Endothelial cell of umbilical vein (primary cell): ENCODE data around the gene TAF10. TPM values are rescaled to one million over a fixed set of nuclear protein-coding genes. Genes with fewer than 3 reads are reported as not detected.

ENCODE experiments used
- BruUV-seq: library from RNA; stranded (reverse); fragments of 400-500 nt; replicated peaks from 2 replicates; lab custom pipeline; 2021; lab: Mats Ljungman, UMichigan
- CTCF ChIA-PET: fragments of 300-600, 350-600 bp; sonication (Branson Sonifier 250); formaldehyde crosslinking; loops from one replicate; lab custom pipeline; 2021; ENCODE audit warnings: antibody characterized with exemption, inconsistent platforms; lab: Charles Lee
- POLR2A ChIA-PET: fragments of 300-600, 350-600 bp; sonication (Branson Sonifier 250); formaldehyde crosslinking; loops from one replicate; lab custom pipeline; 2021; ENCODE audit warnings: antibody characterized with exemption, inconsistent platforms; lab: Charles Lee
- DNase-seq: peaks from one replicate; pipeline ENCODE4 v3.0.0-alpha.2; 2011; ENCODE audit warnings: low read depth, low spot score
- FAIRE-seq: peaks from 2 replicates; lab custom pipeline; 2011; peaks lifted over from hg19 to GRCh38; lab: Jason Lieb, UNC
- H2AFZ ChIP-seq: 2 replicates; pipeline ENCODE4 v1.6.0; 2012; ENCODE audit warnings: low read depth, low read length, control low read depth, inconsistent platforms
- H3K27ac ChIP-seq: 2 replicates; pipeline ENCODE4 v1.5.1; 2011; ENCODE audit warnings: low read depth, mild to moderate bottlenecking, control low read depth, low read length, moderate library complexity; ENCODE audit not compliant: insufficient read depth
- H3K27me3 ChIP-seq, 2 experiments: 2 replicates each; pipeline versions ENCODE4 v1.6.0 to v1.6.1; 2011; ENCODE audit warnings: low read length in 2 of 2, mixed read lengths in 1 of 2; ENCODE audit not compliant: control insufficient read depth in 2 of 2, insufficient read depth in 2 of 2
- H3K36me3 ChIP-seq, 2 experiments: 2 replicates in 1 of 2; 3 replicates in 1 of 2; pipeline ENCODE4 v1.5.1; 2011; ENCODE audit warnings: low read length in 2 of 2, mild to moderate bottlenecking in 1 of 2, moderate library complexity in 1 of 2; ENCODE audit not compliant: control insufficient read depth in 2 of 2, insufficient read depth in 2 of 2; ENCODE audit errors: extremely low read depth in 1 of 2
- H3K4me1 ChIP-seq: 3 replicates; pipeline ENCODE4 v1.5.1; 2011; ENCODE audit warnings: mild to moderate bottlenecking, low read length; ENCODE audit not compliant: control insufficient read depth, insufficient read depth; ENCODE audit errors: extremely low read depth
- H3K4me2 ChIP-seq: 2 replicates; pipeline ENCODE4 v1.6.1; 2011; ENCODE audit warnings: low read length, control low read depth, mixed read lengths; ENCODE audit not compliant: insufficient read depth
- H3K4me3 ChIP-seq, 3 experiments: fragments of 200-600 bp in 1 of 3; sonication (generic), shearing (Covaris generic) in 1 of 3; replicated peaks in 1 of 3; 2 replicates each; pipeline ENCODE4 v1.5.1; 2011 to 2016; ENCODE audit warnings: control low read depth in 3 of 3, low read length in 3 of 3, mild to moderate bottlenecking in 2 of 3, inconsistent platforms in 1 of 3, low read depth in 1 of 3, moderate library complexity in 1 of 3; ENCODE audit not compliant: insufficient read depth in 1 of 3
- H3K79me2 ChIP-seq: 2 replicates; pipeline ENCODE4 v1.6.0; 2012; ENCODE audit warnings: low read length, inconsistent platforms; ENCODE audit not compliant: control insufficient read depth, insufficient read depth
- H3K9ac ChIP-seq: replicated peaks from 2 replicates; pipeline ENCODE3; 2011; ENCODE audit warnings: low read length, control low read depth; ENCODE audit not compliant: insufficient read depth; ENCODE audit errors: extremely low read depth
- H3K9me1 ChIP-seq: replicated peaks from 3 replicates; pipeline ENCODE4 v1.6.0; 2011; ENCODE audit warnings: mild to moderate bottlenecking, low read length; ENCODE audit not compliant: control insufficient read depth, insufficient read depth; ENCODE audit errors: extremely low read depth
- H3K9me3 ChIP-seq: replicated peaks from 2 replicates; pipeline ENCODE4 v1.5.1; 2012; ENCODE audit warnings: low read length, inconsistent platforms; ENCODE audit not compliant: control insufficient read depth, insufficient read depth
- H4K20me1 ChIP-seq: replicated peaks from 2 replicates; pipeline ENCODE3; 2011; ENCODE audit warnings: mild to moderate bottlenecking, low read length; ENCODE audit not compliant: control insufficient read depth, insufficient read depth; ENCODE audit errors: extremely low read depth
- CTCF ChIP-seq, 2 donors: IDR thresholded peaks; 1 replicate in 1 of 2; 2 replicates in 1 of 2; pipeline ENCODE4 v1.5.1; 2011; ENCODE audit warnings: low read length in 2 of 2, mild to moderate bottlenecking in 2 of 2, moderate library complexity in 2 of 2, control low read depth in 1 of 2, inconsistent platforms in 1 of 2, low read depth in 1 of 2; ENCODE audit not compliant: insufficient read depth in 1 of 2; ENCODE audit errors: extremely low read depth in 1 of 2
- EZH2 ChIP-seq: IDR thresholded peaks from 2 replicates; pipeline ENCODE4 v1.6.1; 2012; ENCODE audit warnings: borderline replicate concordance, low read depth, mild to moderate bottlenecking, moderate library complexity, low read length, inconsistent platforms; ENCODE audit not compliant: severe bottlenecking
- FOS ChIP-seq: IDR thresholded peaks from 2 replicates; pipeline ENCODE4 v1.6.1; 2011; ENCODE audit warnings: mild to moderate bottlenecking, low read length, moderate library complexity, borderline replicate concordance; ENCODE audit not compliant: insufficient read depth
- GATA2 ChIP-seq: IDR thresholded peaks from 2 replicates; pipeline ENCODE4 v1.7.0; 2011; ENCODE audit warnings: low read depth, mild to moderate bottlenecking, moderate library complexity, mixed read lengths, low read length; ENCODE audit not compliant: insufficient read length, insufficient read depth
- JUN ChIP-seq: IDR thresholded peaks from 2 replicates; pipeline ENCODE4 v1.6.1; 2011; ENCODE audit warnings: borderline replicate concordance, low read depth; ENCODE audit not compliant: insufficient read length, insufficient read depth
- MAX ChIP-seq: IDR thresholded peaks from 2 replicates; pipeline ENCODE4 v1.6.1; 2011; ENCODE audit not compliant: insufficient read depth, insufficient read length
- MYC ChIP-seq: IDR thresholded peaks from one replicate; pipeline ENCODE4 v1.6.1; 2011; ENCODE audit warnings: mild to moderate bottlenecking, low read depth, low read length
- POLR2A ChIP-seq: IDR thresholded peaks from 2 replicates; pipeline ENCODE4 v1.6.1; 2012; ENCODE audit warnings: low read depth, mild to moderate bottlenecking, control low read depth, low read length
- POLR2AphosphoS5 ChIP-seq: IDR thresholded peaks from 2 replicates; pipeline ENCODE4 v1.6.1; 2012; ENCODE audit warnings: low read depth, mild to moderate bottlenecking, control low read depth, low read length, moderate library complexity; ENCODE audit not compliant: insufficient read depth
- dilution Hi-C: fragments of 300-500 bp; cut with MboI; formaldehyde crosslinking; loops from one replicate; pipeline ENCODE4 v1.15.0; 2019; ENCODE audit warnings: low sequenced_read_pairs; ENCODE audit not compliant: extremely low pct_ligation_motif_present
- intact Hi-C: fragments of 100-400 bp; cut with micrococcal nuclease; formaldehyde crosslinking; loops from one replicate; pipeline ENCODE4 v1.10.0; 2022
- polyA plus RNA-seq, 4 experiments: library from polyadenylated mRNA; depleted of rRNA in 3 of 4; stranded (reverse) in 3 of 4; unstranded in 1 of 4; fragments of >200 nt; gene quantifications; 2 replicates each; pipeline versions ENCODE4 v1.2.1 to v1.2.3, GENCODE V29; 2011 to 2012; ENCODE audit warnings: missing spikeins in 1 of 4
- total RNA-seq: library from RNA; stranded (reverse); gene quantifications from 2 replicates; pipeline ENCODE4 v1.2.3, GENCODE V29; 2021

The TAF10 gene
- total and polyA plus RNA-seq, 2 donors (not counting 3 experiments of a cell fraction or from before 2014, with no cell fraction given), result 86.2 to 149 TPM

- peak overlapping the region; percentile 34 for H3K27ac ChIP-seq
- H3K79me2 ChIP-seq, result peaks cover 77% of the 10 kb centered on the region
- no peaks in the 10 kb centered on the region for H3K9me1 ChIP-seq
- TF ChIP-seq GATA2, result peak; percentile 28
- no peak for TF ChIP-seq EZH2
- H3K4me2 ChIP-seq, result peak overlapping the region; percentile 37
- dilution Hi-C loops, result no loop called here
- FAIRE-seq (no peak), DNase-seq (no peak)
- BruUV-seq, result no TSS peak
- no peaks in the 10 kb centered on the region for H3K27me3 ChIP-seq
- H4K20me1 ChIP-seq, result no peaks in the 10 kb centered on the region
- POLR2A ChIA-PET, result interaction anchor here (1.3 to 1.5 kb wide), 3 partner anchors 12 to 76 kb away, joined by 5 to 7 read pairs (median 6); partner anchors contain the start of genes MRPL17 and TPP1
- H2AFZ ChIP-seq, result no peak overlapping the region
- peaks cover 59% of the 10 kb centered on the region for H3K4me1 ChIP-seq
- intact Hi-C loops, result loop anchor here (2.0 kb wide), 1 partner anchor 228 kb away; no protein-coding TSS in a partner anchor
- H3K4me3 ChIP-seq, result no peak overlapping the region
- H3K36me3 ChIP-seq, result peaks cover 29 to 31% of the 10 kb centered on the region in 2 experiments
- CTCF ChIA-PET, result interaction anchor here (0.8 to 7.7 kb wide), 12 partner anchors 11 to 164 kb away, joined by 3 to 122 read pairs (median 5); partner anchors contain the start of genes MRPL17 and TPP1
- no peaks in the 10 kb centered on the region for H3K9me3 ChIP-seq
- no peak overlapping the region for H3K9ac ChIP-seq
These were observed 4.7 kb downstream of the TAF10 start for GRCh38 chr11:6607190-6607795.

GRCh38 chr11:6606471-6607189 lies 5.4 kb downstream of the TAF10 start:
- FAIRE-seq, result peak; percentile 100
- Histone ChIP-seq H4K20me1 (no peaks in the 10 kb centered on the region), H3K9ac (peak overlapping the region; percentile 50), H3K4me3 (peak overlapping the region in 1 of 3 experiments; percentile 28), H3K27ac (peak overlapping the region; percentile 85), H3K27me3 (no peaks in the 10 kb centered on the region), H2AFZ (no peak overlapping the region), H3K9me3 (no peaks in the 10 kb centered on the region), H3K9me1 (no peaks in the 10 kb centered on the region), H3K4me1 (peaks cover 65% of the 10 kb centered on the region), H3K79me2 (peaks cover 83% of the 10 kb centered on the region), H3K4me2 (peak overlapping the region; percentile 91), H3K36me3 (peaks cover 29 to 31% of the 10 kb centered on the region in 2 experiments)
- POLR2A ChIA-PET, result interaction anchor here (1.3 to 1.5 kb wide), 3 partner anchors 13 to 77 kb away, joined by 5 to 7 read pairs (median 6); partner anchors contain the start of genes MRPL17 and TPP1
- TSS peak; percentile 18 for BruUV-seq
- TF ChIP-seq JUN, result peak; percentile 61
- TF ChIP-seq MAX, result no peak
- TF ChIP-seq FOS, result peak; percentile 56
- TF ChIP-seq POLR2AphosphoS5, result peak; percentile 92
- TF ChIP-seq EZH2, result no peak
- no peak for TF ChIP-seq GATA2
- TF ChIP-seq MYC, result no peak
- no peak for TF ChIP-seq CTCF (IDR thresholded peaks at IDR 0.05; ENCODE audit: extremely low read depth in 1 of 2, insufficient read depth in 1 of 2, low read depth in 1 of 2, low read length in 2 of 2)
- peak; percentile 75 for TF ChIP-seq POLR2A
- DNase-seq, result peak; percentile 95
- intact Hi-C loops (loop anchor here (2.0 kb wide), 1 partner anchor 228 kb away; no protein-coding TSS in a partner anchor), dilution Hi-C loops (no loop called here)
- CTCF ChIA-PET, result interaction anchor here (0.8 to 7.7 kb wide), 15 partner anchors 12 to 228 kb away, joined by 3 to 122 read pairs (median 5); partner anchors contain the start of genes MRPL17 and TPP1
